Prostate gland (tissue), 2 donors: Measurements from ENCODE around the gene CASP3. TPM values are rescaled to one million over a fixed set of nuclear protein-coding genes. Genes with fewer than 3 reads are reported as not detected.
"Not testable (repeated sequence)": the region's sequence is repeated elsewhere in the genome, so short reads cannot be mapped to it uniquely, and the experiment has no call there.

ENCODE experiments used
- DNase-seq: peaks from one replicate; pipeline ENCODE4 v3.0.0-alpha.2; 2019; ENCODE audit warnings: low spot score
- H3K27ac ChIP-seq, 2 donors: fragments of 200-600 bp; sonication (generic); 2 replicates each; pipeline ENCODE4 v1.5.1; 2017 to 2019
- H3K27me3 ChIP-seq: fragments of 200-600 bp; sonication (generic); replicated peaks from 2 replicates; pipeline ENCODE4 v1.5.1; 2019; ENCODE audit not compliant: insufficient read depth
- H3K36me3 ChIP-seq, 2 donors: fragments of 200-600 bp; sonication (generic); 1 replicate in 1 of 2; 2 replicates in 1 of 2; pipeline versions ENCODE4 v1.5.1 to v1.8.1; 2017 to 2019
- H3K4me1 ChIP-seq: fragments of 200-600 bp; sonication (generic); replicated peaks from 2 replicates; pipeline ENCODE4 v1.5.1; 2019
- H3K4me3 ChIP-seq, 2 donors: fragments of 200-600 bp; sonication (generic); 2 replicates each; pipeline ENCODE4 v1.5.1; 2017 to 2019
- H3K9me3 ChIP-seq: fragments of 200-600 bp; sonication (generic); 2 replicates; pipeline ENCODE4 v1.5.1; 2017
- CTCF ChIP-seq, 4 experiments: fragments of 200-600 bp in 2 of 4; fragments of 450-650 bp in 2 of 4; sonication (generic) in 2 of 4; IDR thresholded peaks; 1 replicate in 3 of 4; 2 replicates in 1 of 4; pipeline ENCODE4 v1.5.1; 2016 to 2019; ENCODE audit warnings: antibody characterized with exemption in 4 of 4, mild to moderate bottlenecking in 2 of 4, moderate library complexity in 2 of 4
- POLR2A ChIP-seq: fragments of 450-650 bp; IDR thresholded peaks from one replicate; pipeline ENCODE4 v1.6.1; 2016; ENCODE audit warnings: antibody characterized with exemption, mild to moderate bottlenecking
- POLR2AphosphoS5 ChIP-seq: sonication (generic); formaldehyde crosslinking; IDR thresholded peaks from one replicate; pipeline ENCODE4 v1.6.1; 2017; ENCODE audit warnings: antibody characterized with exemption
- WGBS: methylation state at CpG from one replicate; pipeline ENCODE4 v1.1.5; 2018; 5-methylcytosine and 5-hydroxymethylcytosine counted together
- intact Hi-C: fragments of 100-400 bp; cut with DNase I; formaldehyde crosslinking; loops from one replicate; pipeline ENCODE4 v1.14.2; 2022
- total RNA-seq, 2 donors: library from RNA; depleted of rRNA; stranded (reverse); fragments of >200 nt; gene quantifications; one replicate each; pipeline ENCODE4 v1.1.0, GENCODE V29; 2016

CASP3 gene
- total RNA-seq, 2 donors from 2014 or later = 13.3 to 13.8 TPM

GRCh38 chr4:184636144-184636543 is 13.1 kb downstream of the CASP3 start:
- no peak for DNase-seq
- Histone ChIP-seq H3K4me1 (no peaks in the 10 kb centered on the region), H3K27ac (no peak overlapping the region), H3K4me3 (no peak overlapping the region), H3K9me3 (no peaks in the 10 kb centered on the region), H3K36me3 (no peaks in the 10 kb centered on the region), H3K27me3 (no peaks in the 10 kb centered on the region)
- intact Hi-C loops = no loop called here
- WGBS = 98% methylated on average over 4 of the region's 4 CpGs
- TF ChIP-seq POLR2A = no peak
- no peak for TF ChIP-seq CTCF (IDR thresholded peaks at IDR 0.05)
- TF ChIP-seq POLR2AphosphoS5 = no peak

GRCh38 chr4:184635381-184635780 is 13.9 kb downstream of the CASP3 start:
- intact Hi-C loops = no loop called here
- no peaks in the 10 kb centered on the region for H3K36me3 ChIP-seq
- WGBS = 83% methylated on average over 3 of the region's 3 CpGs
- no peaks in the 10 kb centered on the region for H3K9me3 ChIP-seq
- no peaks in the 10 kb centered on the region for H3K27me3 ChIP-seq
- H3K4me1 ChIP-seq = no peaks in the 10 kb centered on the region
- H3K4me3 ChIP-seq = no peak overlapping the region
- no peak overlapping the region for H3K27ac ChIP-seq
- no peak for TF ChIP-seq POLR2A
- TF ChIP-seq POLR2AphosphoS5 = no peak
- TF ChIP-seq CTCF (IDR thresholded peaks at IDR 0.05) = no peak
- no peak for DNase-seq

- WGBS = 74% methylated on average over 1 of the region's 1 CpG
- no peaks in the 10 kb centered on the region for H3K4me1 ChIP-seq
- no peaks in the 10 kb centered on the region for H3K27me3 ChIP-seq
- no peaks in the 10 kb centered on the region for H3K9me3 ChIP-seq
- no peak overlapping the region for H3K4me3 ChIP-seq
- TF ChIP-seq CTCF (IDR thresholded peaks at IDR 0.05) = no peak
- TF ChIP-seq POLR2AphosphoS5 = no peak
- TF ChIP-seq POLR2A = no peak
- no peaks in the 10 kb centered on the region for H3K36me3 ChIP-seq
- DNase-seq = no peak
- intact Hi-C loops = no loop called here
- no peak overlapping the region for H3K27ac ChIP-seq
Observed at GRCh38 chr4:184632842-184633241, 16.4 kb downstream of the CASP3 start.

- intact Hi-C loops = no loop called here
- Histone ChIP-seq H3K27ac (no peak overlapping the region), H3K27me3 (no peaks in the 10 kb centered on the region), H3K9me3 (no peaks in the 10 kb centered on the region), H3K4me1 (no peaks in the 10 kb centered on the region), H3K36me3 (no peaks in the 10 kb centered on the region), H3K4me3 (no peak overlapping the region)
- TF ChIP-seq POLR2AphosphoS5 = no peak
- TF ChIP-seq CTCF (IDR thresholded peaks at IDR 0.05) = no peak
- no peak for TF ChIP-seq POLR2A
- DNase-seq = no peak
- WGBS = 86% methylated on average over 4 of the region's 4 CpGs
Observed at GRCh38 chr4:184628103-184628502, 21.1 kb downstream of the CASP3 start.

GRCh38 chr4:184625783-184626596 is 23.3 kb downstream of the CASP3 start:
- intact Hi-C loops, H3K36me3 ChIP-seq, H3K4me1 ChIP-seq, H3K27ac ChIP-seq, H3K27me3 ChIP-seq, DNase-seq, H3K9me3 ChIP-seq, H3K4me3 ChIP-seq: not testable (repeated sequence)
- 90% methylated on average over 11 of the region's 11 CpGs for WGBS
